HEK293T (cell line): ENCODE results near the gene KCNK6.

Source experiments
- ARNT ChIP-seq: fragments of 450-650 bp; IDR thresholded peaks from 2 replicates; pipeline ENCODE4 v1.6.1; 2017; ENCODE audit warnings: mild to moderate bottlenecking
- BHLHE40 ChIP-seq: fragments of 450-650 bp; IDR thresholded peaks from 2 replicates; pipeline ENCODE4 v1.6.1; 2016; ENCODE audit warnings: mild to moderate bottlenecking, moderate library complexity, borderline replicate concordance
- ELF4 ChIP-seq: fragments of 450-650 bp; IDR thresholded peaks from 2 replicates; pipeline ENCODE4 v1.6.1; 2017; ENCODE audit warnings: antibody characterized with exemption
- FOXA1 ChIP-seq: fragments of 450-650 bp; IDR thresholded peaks from 2 replicates; pipeline ENCODE4 v1.6.1; 2016; ENCODE audit warnings: mild to moderate bottlenecking
- FOXK2 ChIP-seq: fragments of 450-650 bp; IDR thresholded peaks from 2 replicates; pipeline ENCODE4 v1.6.1; 2016; ENCODE audit warnings: mild to moderate bottlenecking
- FOXM1 ChIP-seq: fragments of 450-650 bp; IDR thresholded peaks from 2 replicates; pipeline ENCODE4 v1.6.1; 2017; ENCODE audit warnings: mild to moderate bottlenecking, borderline replicate concordance
- HDGF ChIP-seq: fragments of 450-650 bp; IDR thresholded peaks from 2 replicates; pipeline ENCODE4 v1.6.1; 2017; ENCODE audit warnings: antibody characterized with exemption, borderline replicate concordance
- L3MBTL2 ChIP-seq: fragments of 450-650 bp; conservative IDR thresholded peaks from 2 replicates; pipeline ENCODE4 v1.6.1; 2016; ENCODE audit warnings: mild to moderate bottlenecking
- LEF1 ChIP-seq: fragments of 450-650 bp; IDR thresholded peaks from 2 replicates; pipeline ENCODE4 v1.6.1; 2017; ENCODE audit warnings: mild to moderate bottlenecking, borderline replicate concordance
- PKNOX1 ChIP-seq: fragments of 450-650 bp; IDR thresholded peaks from 2 replicates; pipeline ENCODE4 v1.6.1; 2016
- SP1 ChIP-seq: fragments of 450-650 bp; IDR thresholded peaks from 2 replicates; pipeline ENCODE4 v1.6.1; 2017
- SUZ12 ChIP-seq: fragments of 450-650 bp; IDR thresholded peaks from 2 replicates; pipeline ENCODE4 v1.6.1; 2016; ENCODE audit warnings: mild to moderate bottlenecking
- TARDBP ChIP-seq: fragments of 450-650 bp; IDR thresholded peaks from 2 replicates; pipeline ENCODE4 v1.6.1; 2016
- ZNF384 ChIP-seq: fragments of 450-650 bp; IDR thresholded peaks from 2 replicates; pipeline ENCODE4 v1.6.1; 2016

DNA sequence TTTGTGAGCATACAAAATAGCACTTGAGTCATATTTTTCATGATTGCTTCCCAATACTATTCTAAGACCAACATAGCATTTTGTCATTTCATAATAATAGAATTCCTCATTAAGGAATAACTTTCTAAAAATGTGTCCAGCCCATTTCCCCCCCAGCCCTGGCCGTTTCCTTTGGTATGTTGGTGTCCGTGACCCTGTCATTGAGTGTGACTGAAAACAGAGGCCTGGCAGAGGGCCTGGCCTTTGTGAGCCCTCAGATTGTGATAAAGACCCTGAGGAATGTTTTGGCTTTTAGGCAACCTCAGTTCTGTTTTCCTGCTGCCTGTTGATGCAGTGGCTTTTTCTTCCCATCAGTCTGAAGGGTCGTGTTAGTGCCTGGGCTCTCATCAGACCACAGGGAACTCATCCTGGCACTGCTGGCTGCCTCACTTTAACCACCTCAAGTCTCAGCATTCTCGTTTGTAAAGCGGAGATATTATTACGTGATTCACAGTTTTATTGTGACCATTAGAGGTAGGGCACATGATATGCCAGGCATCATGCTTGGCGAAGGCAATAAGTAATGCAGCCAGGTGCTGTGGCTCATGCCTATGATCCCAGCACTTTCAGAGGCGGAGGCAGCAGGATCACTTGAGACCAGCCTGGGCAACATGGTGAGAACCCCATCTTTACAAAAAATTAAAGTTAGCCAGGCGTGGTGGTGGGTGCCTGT is 41.5 kb upstream of the KCNK6 start:
- TF ChIP-seq ARNT (no peak), FOXK2 (no peak), BHLHE40 (no peak), FOXM1 (no peak), PKNOX1 (no peak), SP1 (no peak), HDGF (no peak), TARDBP (no peak), FOXA1 (no peak), LEF1 (no peak), SUZ12 (no peak), L3MBTL2 (no peak), ZNF384 (no peak), ELF4 (no peak)
